ENCODE results near the gene CDHR2.
"Not testable (repeated sequence)": the region's sequence is repeated elsewhere in the genome, so short reads cannot be mapped to it uniquely, and the experiment has no call there.

The CDHR2 gene

GRCh38 chr5:176542596-176543427 lies 6.3 kb upstream of the CDHR2 start:
- no peak for DNase-seq

GRCh38 chr5:176543428-176544182 lies 5.5 kb upstream of the CDHR2 start:
- no peak for DNase-seq

GRCh38 chr5:176545388-176545736 lies 3.8 kb upstream of the CDHR2 start:
- DNase-seq = no peak

GRCh38 chr5:176545737-176546509 lies 3.2 kb upstream of the CDHR2 start:
- DNase-seq = no peak

- no peak for DNase-seq
These were observed 1.3 kb upstream of the CDHR2 start for GRCh38 chr5:176547802-176548201.

GRCh38 chr5:176549871-176550270 lies 729 bp downstream of the CDHR2 start:
- DNase-seq = no peak

GRCh38 chr5:176550275-176550831 lies 1.2 kb downstream of the CDHR2 start:
- no peak for DNase-seq

- not testable (repeated sequence) for DNase-seq
These were observed 1.8 kb downstream of the CDHR2 start for GRCh38 chr5:176550937-176551336.

GRCh38 chr5:176552332-176552869 lies 3.3 kb downstream of the CDHR2 start:
- DNase-seq = no peak

GRCh38 chr5:176553260-176554085 lies 4.3 kb downstream of the CDHR2 start:
- DNase-seq = no peak

- no peak for DNase-seq
These were observed 8.7 kb downstream of the CDHR2 start for GRCh38 chr5:176557846-176558245.

GRCh38 chr5:176559683-176560082 lies 10.5 kb downstream of the CDHR2 start:
- DNase-seq = no peak

- DNase-seq = no peak
These were observed 11.2 kb downstream of the CDHR2 start for GRCh38 chr5:176560364-176560763.

- DNase-seq = no peak
These were observed 12.1 kb downstream of the CDHR2 start for GRCh38 chr5:176561259-176561658.

GRCh38 chr5:176562189-176562588 lies 13.0 kb downstream of the CDHR2 start:
- no peak for DNase-seq

GRCh38 chr5:176564002-176564401 lies 14.9 kb downstream of the CDHR2 start:
- no peak for DNase-seq

- no peak for DNase-seq
These were observed 16.7 kb downstream of the CDHR2 start for GRCh38 chr5:176565760-176566288.

- DNase-seq = no peak
These were observed 19.5 kb downstream of the CDHR2 start for GRCh38 chr5:176568657-176569056.

- no peak for DNase-seq
These were observed 20.9 kb downstream of the CDHR2 start for GRCh38 chr5:176570044-176570443.

GRCh38 chr5:176573564-176574296 lies 24.6 kb downstream of the CDHR2 start:
- peak in 1 of 2 experiments; percentile 25 for DNase-seq

GRCh38 chr5:176574297-176574591 lies 25.1 kb downstream of the CDHR2 start:
- no peak for DNase-seq
